Right lobe of liver (tissue), 6 donors: ENCODE results near the gene RUFY4. TPM values are rescaled to one million over a fixed set of nuclear protein-coding genes. Genes with fewer than 3 reads are reported as not detected.

Experiments used
- ATAC-seq, 4 donors: fragments of 200-7000 bp; cut with Tn5 transposase; one replicate each; pipeline ENCODE4 v1.9.1; 2020; ENCODE audit warnings: mild to moderate bottlenecking in 4 of 4, moderate library complexity in 4 of 4
- DNase-seq, 3 donors: peaks; one replicate each; pipeline ENCODE4 v3.0.0-alpha.2; 2020
- H3K27ac ChIP-seq, 3 donors: fragments of 200-600 bp; one replicate each; pipeline ENCODE4 v1.8.0; 2022
- H3K27me3 ChIP-seq, 2 donors: fragments of 200-600 bp; one replicate each; pipeline ENCODE4 v1.8.0; 2022
- H3K36me3 ChIP-seq, 4 donors: fragments of 200-600 bp; sonication (generic) in 1 of 4; one replicate each; pipeline versions ENCODE4 v1.5.1 to v1.8.0; 2017 to 2022; ENCODE audit warnings: control low read depth in 1 of 4
- H3K4me1 ChIP-seq, 4 donors: fragments of 200-600 bp; sonication (generic) in 1 of 4; one replicate each; pipeline versions ENCODE4 v1.5.1 to v1.8.0; 2017 to 2022; ENCODE audit warnings: control low read depth in 1 of 4
- H3K4me3 ChIP-seq, 3 donors: fragments of 200-600 bp; one replicate each; pipeline ENCODE4 v1.8.0; 2022
- H3K9me3 ChIP-seq, 4 donors: fragments of 200-600 bp; sonication (generic) in 1 of 4; one replicate each; pipeline versions ENCODE4 v1.5.1 to v1.8.0; 2017 to 2022; ENCODE audit warnings: control low read depth in 1 of 4
- POLR2A ChIP-seq: fragments of 450-650 bp; IDR thresholded peaks from one replicate; pipeline ENCODE4 v1.6.1; 2017; ENCODE audit warnings: antibody characterized with exemption, mild to moderate bottlenecking
- WGBS: methylation state at CpG from one replicate; pipeline ENCODE4 v1.1.6; 2018; ENCODE audit warnings: low coverage, low lambda C conversion rate; ENCODE audit not compliant: insufficient coverage; ENCODE audit errors: missing lambda C conversion rate; 5-methylcytosine and 5-hydroxymethylcytosine counted together
- intact Hi-C, 2 donors: fragments of 100-400 bp; cut with DNase I; formaldehyde crosslinking; loops; one replicate each; pipeline versions ENCODE4 v1.11.2 to v1.14.1; 2022
- total RNA-seq, 6 experiments: library from RNA; depleted of rRNA in 2 of 6; stranded (reverse); fragments of >200 nt in 2 of 6; fragmentation: NEBNext Ultra II Directional in 3 of 6; extraction: Animal tissue kit (Norgen Biotek cat#: 25700) in 3 of 6; gene quantifications; one replicate each; pipeline versions ENCODE4 v1.1.0 to v1.2.4, GENCODE V29; 2016 to 2023
- TF ChIP-seq, protein P1 (sequence below), 4 donors: fragments of 200-600 bp in 3 of 4; fragments of 450-650 bp in 1 of 4; IDR thresholded peaks; one replicate each; pipeline versions ENCODE4 v1.5.1 to v1.8.0; 2016 to 2022; ENCODE audit warnings: antibody characterized with exemption in 4 of 4, mild to moderate bottlenecking in 2 of 4
- donor health status: DM: no; HTN: yes; CAD: no.
- donor health status: DM: no; HTN: no; CAD: no.
- donor health status: DM: no; HTN: no; CAD: no.
- donor health status: DM: no; HTN: yes; CAD: no.
- donor health status: DM: no; HTN: yes; CAD: no.

Gene RUFY4
- total RNA-seq, 6 experiments from 2014 or later = 0.11 to 0.55 (median 0.23) TPM; not detected in 3

DNA sequence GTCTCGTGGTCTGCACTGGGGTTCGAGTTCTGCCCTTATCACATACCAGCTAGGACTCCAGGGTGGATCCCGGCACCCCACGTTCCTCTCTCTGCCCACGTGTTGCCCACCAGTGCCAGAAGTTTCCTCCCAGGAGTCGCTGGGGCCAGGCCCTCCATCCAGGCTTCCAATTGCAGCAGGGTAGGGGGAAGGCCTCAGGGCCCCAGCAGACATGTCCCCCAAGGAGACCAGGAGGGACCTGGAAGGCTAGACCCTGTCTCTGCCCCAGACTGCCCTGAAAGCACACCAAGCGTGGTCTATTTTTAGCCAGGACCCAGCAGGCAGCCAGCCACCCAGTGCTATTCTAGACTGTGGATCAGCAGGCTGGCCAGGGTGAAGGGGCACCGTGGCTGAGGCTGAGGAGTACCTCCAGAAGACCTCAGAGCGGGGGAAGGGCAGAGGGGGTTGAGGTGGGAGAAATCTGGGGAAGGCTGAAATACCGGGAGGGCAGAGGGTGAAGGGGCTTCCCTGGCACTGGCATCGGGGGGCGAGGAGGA lies 47.4 kb upstream of the RUFY4 start:
- DNase-seq (no peak), ATAC-seq (no peak)
- no peak overlapping the region for H3K4me3 ChIP-seq
- intact Hi-C loops = no loop called here
- WGBS = 76% methylated on average over 4 of the region's 12 CpGs
- no peaks in the 10 kb centered on the region for H3K9me3 ChIP-seq
- H3K27me3 ChIP-seq = no peaks in the 10 kb centered on the region
- peaks cover 0 to 16% (median 4%) of the 10 kb centered on the region in 4 donors for H3K4me1 ChIP-seq
- TF ChIP-seq, protein P1, sequence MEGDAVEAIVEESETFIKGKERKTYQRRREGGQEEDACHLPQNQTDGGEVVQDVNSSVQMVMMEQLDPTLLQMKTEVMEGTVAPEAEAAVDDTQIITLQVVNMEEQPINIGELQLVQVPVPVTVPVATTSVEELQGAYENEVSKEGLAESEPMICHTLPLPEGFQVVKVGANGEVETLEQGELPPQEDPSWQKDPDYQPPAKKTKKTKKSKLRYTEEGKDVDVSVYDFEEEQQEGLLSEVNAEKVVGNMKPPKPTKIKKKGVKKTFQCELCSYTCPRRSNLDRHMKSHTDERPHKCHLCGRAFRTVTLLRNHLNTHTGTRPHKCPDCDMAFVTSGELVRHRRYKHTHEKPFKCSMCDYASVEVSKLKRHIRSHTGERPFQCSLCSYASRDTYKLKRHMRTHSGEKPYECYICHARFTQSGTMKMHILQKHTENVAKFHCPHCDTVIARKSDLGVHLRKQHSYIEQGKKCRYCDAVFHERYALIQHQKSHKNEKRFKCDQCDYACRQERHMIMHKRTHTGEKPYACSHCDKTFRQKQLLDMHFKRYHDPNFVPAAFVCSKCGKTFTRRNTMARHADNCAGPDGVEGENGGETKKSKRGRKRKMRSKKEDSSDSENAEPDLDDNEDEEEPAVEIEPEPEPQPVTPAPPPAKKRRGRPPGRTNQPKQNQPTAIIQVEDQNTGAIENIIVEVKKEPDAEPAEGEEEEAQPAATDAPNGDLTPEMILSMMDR (IDR thresholded peaks at IDR 0.05) = no peak
- no peak for TF ChIP-seq POLR2A
- H3K36me3 ChIP-seq = no peaks in the 10 kb centered on the region
- no peak overlapping the region for H3K27ac ChIP-seq

DNA sequence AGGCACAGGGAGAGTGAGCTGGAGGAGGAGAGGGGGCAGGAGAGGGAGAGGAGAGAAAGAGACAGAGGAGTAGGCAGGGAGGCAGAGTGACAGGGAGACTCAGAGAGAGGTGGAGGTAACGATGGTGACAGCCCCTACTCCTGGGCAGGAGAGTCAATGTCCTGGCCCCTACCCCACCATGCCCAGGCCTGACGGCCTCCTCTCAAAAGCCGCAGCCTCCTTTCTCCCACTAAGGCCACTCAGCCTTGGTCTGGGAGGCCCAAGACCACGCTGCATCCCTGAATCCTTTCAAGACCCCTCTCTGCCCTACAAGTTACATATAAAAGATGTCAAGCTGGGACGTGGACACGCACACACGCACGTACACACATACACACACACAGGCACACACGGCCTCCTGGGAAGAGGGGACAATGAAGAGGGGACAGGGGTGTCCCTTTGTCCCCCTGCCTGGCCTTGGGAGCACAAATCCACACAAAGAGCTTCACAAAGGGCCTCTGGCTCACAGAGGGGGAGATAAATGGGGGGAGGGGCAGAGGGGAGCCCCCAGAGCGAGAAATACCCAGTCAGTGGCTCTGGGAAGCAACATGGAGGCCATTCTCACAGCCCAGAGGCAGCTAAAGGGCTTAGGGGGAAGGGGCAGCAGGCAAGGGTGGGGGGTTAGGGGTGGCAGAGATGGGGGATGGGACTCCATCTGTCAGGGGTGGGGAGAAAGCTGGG lies 46.8 kb upstream of the RUFY4 start:
- Histone ChIP-seq H3K9me3 (no peaks in the 10 kb centered on the region), H3K36me3 (no peaks in the 10 kb centered on the region), H3K4me3 (no peak overlapping the region), H3K4me1 (peaks cover 0 to 11% (median 2%) of the 10 kb centered on the region in 4 donors), H3K27me3 (no peaks in the 10 kb centered on the region), H3K27ac (no peak overlapping the region)
- no peak for ATAC-seq
- intact Hi-C loops = no loop called here
- no peak for TF ChIP-seq POLR2A
- TF ChIP-seq, protein P1 (IDR thresholded peaks at IDR 0.05) = no peak
- WGBS = 86% methylated on average over 1 of the region's 10 CpGs
- peak in 1 of 3 donors; percentile 32 for DNase-seq

DNA sequence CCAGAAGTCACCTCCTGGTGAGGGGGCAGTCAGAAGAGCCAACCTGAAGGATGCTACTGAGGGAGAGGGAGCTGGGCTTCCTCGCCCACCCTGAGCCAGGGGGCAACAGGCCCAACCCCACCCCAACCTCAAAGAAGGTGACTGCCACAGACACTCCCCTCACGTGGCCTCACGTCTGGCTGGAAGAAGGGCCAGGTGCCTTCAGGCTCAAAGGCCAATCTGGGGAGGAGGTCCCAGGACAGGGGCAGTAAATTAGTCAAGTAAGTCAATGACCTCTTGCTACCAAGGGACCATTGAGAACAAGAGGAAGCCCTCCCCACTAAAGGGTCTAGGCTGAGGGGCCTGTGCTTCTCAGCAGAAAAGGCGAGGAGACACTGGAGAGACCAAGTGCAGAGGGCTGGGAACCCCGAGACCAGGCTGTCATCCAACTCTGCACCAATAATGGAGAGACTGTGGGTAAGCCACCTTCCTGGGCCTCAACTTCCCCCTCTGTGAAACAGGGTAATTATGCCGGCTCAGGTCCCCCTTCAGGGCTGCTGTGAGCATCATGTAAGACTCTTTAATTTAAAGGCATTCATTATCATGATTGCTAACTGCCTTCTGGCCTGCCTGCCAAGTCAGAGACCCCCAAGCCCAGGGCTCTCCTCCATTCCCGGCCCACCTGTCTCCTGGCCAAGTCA lies 46.1 kb upstream of the RUFY4 start:
- no peak for ATAC-seq
- peak in 2 of 3 donors; percentile 11 to 12 for DNase-seq
- TF ChIP-seq POLR2A = no peak
- TF ChIP-seq, protein P1 (IDR thresholded peaks at IDR 0.05) = no peak

GRCh38 chr2:218023636-218024035 lies 45.4 kb upstream of the RUFY4 start:
- WGBS = 76% methylated on average over 2 of the region's 3 CpGs

More for the DNA sequence above, 46.1 kb upstream of the RUFY4 start:
- no peak overlapping the region for H3K27ac ChIP-seq
- no peaks in the 10 kb centered on the region for H3K9me3 ChIP-seq
- no peaks in the 10 kb centered on the region for H3K27me3 ChIP-seq
- intact Hi-C loops = no loop called here
- WGBS = 100% methylated on average over 1 of the region's 7 CpGs
- no peak overlapping the region for H3K4me3 ChIP-seq
- peaks cover 0 to 4% (median 2%) of the 10 kb centered on the region in 4 donors for H3K4me1 ChIP-seq
- H3K36me3 ChIP-seq = no peaks in the 10 kb centered on the region

More at GRCh38 chr2:218023636-218024035, 45.4 kb upstream of the RUFY4 start:
- DNase-seq (peak in 1 of 3 donors; percentile 5), ATAC-seq (no peak)
- H3K9me3 ChIP-seq = no peaks in the 10 kb centered on the region
- H3K4me1 ChIP-seq = no peaks in the 10 kb centered on the region
- intact Hi-C loops = no loop called here
- TF ChIP-seq, protein P1 (IDR thresholded peaks at IDR 0.05) = no peak
- no peak for TF ChIP-seq POLR2A
- H3K27me3 ChIP-seq = no peaks in the 10 kb centered on the region
- H3K36me3 ChIP-seq = no peaks in the 10 kb centered on the region
- no peak overlapping the region for H3K4me3 ChIP-seq
- H3K27ac ChIP-seq = no peak overlapping the region
